Activated CD8-positive, alpha-beta memory T cell treated with anti-CD3 and anti-CD28 coated beads, Interleukin-2, amount 50 U/mL, for 24 hours (primary cell): ENCODE results near the gene OTX2.

Experiments
- DNase-seq: peaks from one replicate; pipeline ENCODE4 v3.0.0-alpha.2; 2020; ENCODE audit errors: extremely low read depth

The OTX2 gene

GRCh38 chr14:56810147-56810719 is at the start of gene OTX2:
Gene OTX2, minus strand, starts transcription at chr14:56810479. Its CDS starts 5,023 bp downstream, at chr14:56805456.
- no peak for DNase-seq

- DNase-seq, result no peak
Observed at GRCh38 chr14:56858422-56858821, 48.1 kb upstream of the OTX2 start.

- DNase-seq, result no peak
Observed at GRCh38 chr14:56857216-56857615, 46.9 kb upstream of the OTX2 start.

- no peak for DNase-seq
Observed at GRCh38 chr14:56855891-56856461, 45.7 kb upstream of the OTX2 start.

- DNase-seq, result no peak
Observed at GRCh38 chr14:56854325-56854724, 44.0 kb upstream of the OTX2 start.

- no peak for DNase-seq
Observed at GRCh38 chr14:56846970-56847930, 37.0 kb upstream of the OTX2 start.

- DNase-seq, result no peak
Observed at GRCh38 chr14:56844406-56845002, 34.2 kb upstream of the OTX2 start.

- no peak for DNase-seq
Observed at GRCh38 chr14:56841611-56842010, 31.3 kb upstream of the OTX2 start.

- DNase-seq, result no peak
Observed at GRCh38 chr14:56840221-56840620, 29.9 kb upstream of the OTX2 start.

- no peak for DNase-seq
Observed at GRCh38 chr14:56829151-56829550, 18.9 kb upstream of the OTX2 start.

GRCh38 chr14:56826214-56826613 is 15.9 kb upstream of the OTX2 start:
- DNase-seq, result no peak

- DNase-seq, result no peak
Observed at GRCh38 chr14:56821805-56822610, 11.7 kb upstream of the OTX2 start.

- no peak for DNase-seq
Observed at GRCh38 chr14:56821177-56821576, 10.9 kb upstream of the OTX2 start.

GRCh38 chr14:56817396-56817921 is 7.2 kb upstream of the OTX2 start:
- no peak for DNase-seq

- no peak for DNase-seq
Observed at GRCh38 chr14:56816574-56817391, 6.5 kb upstream of the OTX2 start.

GRCh38 chr14:56815745-56816144 is 5.5 kb upstream of the OTX2 start:
- no peak for DNase-seq

- DNase-seq, result no peak
Observed at GRCh38 chr14:56814969-56815700, 4.9 kb upstream of the OTX2 start.

- DNase-seq, result no peak
Observed at GRCh38 chr14:56814519-56814959, 4.3 kb upstream of the OTX2 start.

GRCh38 chr14:56813143-56813551 is 2.9 kb upstream of the OTX2 start:
- no peak for DNase-seq
